ENCODE data around the gene MKRN2.

Gene MKRN2

GRCh38 chr3:12544652-12545472 is 12.0 kb upstream of the MKRN2 start:
- TF ChIP-seq CTCF (IDR thresholded peaks at IDR 0.05; ENCODE audit: unreplicated experiment in 3 of 3) = no peak
- H3K27ac Mint-ChIP-seq = peak overlapping the region; percentile 48 to 86 (median 76)
- H3K36me3 Mint-ChIP-seq (ENCODE audit: low read depth) = no peaks in the 10 kb centered on the region
- no peaks in the 10 kb centered on the region for H3K27me3 Mint-ChIP-seq (ENCODE audit: low read depth)
- peak overlapping the region; percentile 46 to 71 (median 55) for H3K4me3 Mint-ChIP-seq
- H3K4me1 Mint-ChIP-seq = peaks cover 9% of the 10 kb centered on the region
- H3K9me3 Mint-ChIP-seq = no peaks in the 10 kb centered on the region

GRCh38 chr3:12545473-12545791 is 11.5 kb upstream of the MKRN2 start, which contains the start of gene MKRN2OS:
MKRN2OS (minus strand) TSS chr3:12545499; CDS start chr3:12545464, 35 bp downstream.
- no peaks in the 10 kb centered on the region for H3K9me3 Mint-ChIP-seq
- no peak for TF ChIP-seq CTCF (IDR thresholded peaks at IDR 0.05; ENCODE audit: unreplicated experiment in 3 of 3)
- H3K4me1 Mint-ChIP-seq = peaks cover 9% of the 10 kb centered on the region
- H3K27me3 Mint-ChIP-seq (ENCODE audit: low read depth) = no peaks in the 10 kb centered on the region
- H3K36me3 Mint-ChIP-seq (ENCODE audit: low read depth) = no peaks in the 10 kb centered on the region
- H3K27ac Mint-ChIP-seq = peak within 1 kb of the TSS; percentile 48 to 86 (median 76)
- H3K4me3 Mint-ChIP-seq = peak within 1 kb of the TSS; percentile 46 to 71 (median 55)

GRCh38 chr3:12549971-12550760 is 6.7 kb upstream of the MKRN2 start:
- H3K9me3 Mint-ChIP-seq = no peaks in the 10 kb centered on the region
- peaks cover 7% of the 10 kb centered on the region for H3K27me3 Mint-ChIP-seq (ENCODE audit: low read depth)
- no peak for TF ChIP-seq CTCF (IDR thresholded peaks at IDR 0.05; ENCODE audit: unreplicated experiment in 3 of 3)
- H3K4me1 Mint-ChIP-seq = peaks cover 4% of the 10 kb centered on the region
- no peak overlapping the region for H3K27ac Mint-ChIP-seq
- H3K36me3 Mint-ChIP-seq (ENCODE audit: low read depth) = no peaks in the 10 kb centered on the region
- H3K4me3 Mint-ChIP-seq = no peak overlapping the region

GRCh38 chr3:12553921-12554391 is 2.9 kb upstream of the MKRN2 start:
- H3K4me1 Mint-ChIP-seq = peaks cover 16% of the 10 kb centered on the region
- peak overlapping the region; percentile 49 to 61 (median 57) for H3K4me3 Mint-ChIP-seq
- peaks cover 7% of the 10 kb centered on the region for H3K27me3 Mint-ChIP-seq (ENCODE audit: low read depth)
- no peaks in the 10 kb centered on the region for H3K9me3 Mint-ChIP-seq
- H3K36me3 Mint-ChIP-seq (ENCODE audit: low read depth) = no peaks in the 10 kb centered on the region
- peak overlapping the region in 1 of 3 experiments; percentile 22 for H3K27ac Mint-ChIP-seq
- no peak for TF ChIP-seq CTCF (IDR thresholded peaks at IDR 0.05; ENCODE audit: unreplicated experiment in 3 of 3)

GRCh38 chr3:12556314-12556689 is 585 bp upstream of the MKRN2 start:
- Mint-ChIP-seq H3K27me3 (ENCODE audit: low read depth) (peaks cover 7% of the 10 kb centered on the region), H3K36me3 (ENCODE audit: low read depth) (no peaks in the 10 kb centered on the region), H3K4me1 (peaks cover 36% of the 10 kb centered on the region), H3K27ac (peak overlapping the region; percentile 88 to 94 (median 92)), H3K9me3 (no peaks in the 10 kb centered on the region), H3K4me3 (peak overlapping the region; percentile 90 to 91 (median 90))
- TF ChIP-seq CTCF (IDR thresholded peaks at IDR 0.05; ENCODE audit: unreplicated experiment in 3 of 3) = no peak
